GM10266 (cell line): ENCODE data around the gene JADE1.

Experiments used
- DNase-seq: peaks from one replicate; pipeline ENCODE4 v3.0.0; 2012; ENCODE audit errors: extremely low spot score
- TF ChIP-seq, protein P1 (sequence below): IDR thresholded peaks from 2 replicates; pipeline ENCODE4 v1.5.1; 2012; ENCODE audit warnings: mild to moderate bottlenecking, low read depth; ENCODE audit not compliant: control insufficient read depth, insufficient read depth; ENCODE audit errors: missing control alignments

JADE1 gene

DNA sequence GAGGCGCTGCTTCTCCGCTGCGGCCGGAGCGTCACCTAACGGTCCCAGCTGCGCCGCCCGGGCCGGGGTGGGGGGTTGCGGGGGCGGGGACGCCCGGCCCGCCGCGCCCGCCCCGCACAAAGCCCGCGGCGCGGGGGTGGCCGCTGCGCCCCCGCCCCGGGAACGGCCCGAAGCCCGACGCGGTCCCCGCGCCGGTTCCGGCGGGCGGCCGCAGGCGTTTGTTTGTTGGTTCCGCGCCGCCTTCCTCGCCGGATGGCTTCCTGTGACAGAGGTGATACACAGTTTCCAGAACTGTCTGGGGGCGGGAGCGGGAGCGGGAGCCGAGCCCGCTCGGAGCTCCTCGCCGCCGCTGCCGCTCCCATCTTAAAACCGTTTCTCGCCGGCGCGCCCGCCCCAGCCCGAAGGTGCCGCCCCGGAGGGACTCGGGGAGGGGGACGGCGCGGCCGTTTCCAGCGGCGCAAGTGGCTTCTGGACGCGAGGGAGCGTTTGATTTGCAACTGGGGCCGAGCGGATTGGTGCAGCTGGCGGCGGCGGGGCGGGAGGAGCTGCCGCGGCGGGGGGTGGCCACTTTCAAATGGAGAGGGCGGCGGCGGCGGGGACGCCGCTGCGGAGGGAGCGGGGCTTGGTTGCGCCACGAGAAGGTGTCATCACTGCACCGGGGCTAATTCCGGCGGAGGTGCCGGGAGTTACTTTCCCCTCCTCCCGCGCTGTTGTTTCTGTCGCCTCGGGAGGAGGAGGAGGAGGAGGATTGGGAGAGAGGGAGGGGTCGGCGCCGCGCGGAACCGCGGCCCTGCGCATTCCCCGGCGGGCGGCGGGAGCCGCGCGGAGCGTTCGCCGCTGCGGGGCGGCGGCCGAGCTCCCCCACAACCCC lies 2.3 kb downstream of the JADE1 start:
- peak; percentile 92 for DNase-seq
- TF ChIP-seq, protein P1, sequence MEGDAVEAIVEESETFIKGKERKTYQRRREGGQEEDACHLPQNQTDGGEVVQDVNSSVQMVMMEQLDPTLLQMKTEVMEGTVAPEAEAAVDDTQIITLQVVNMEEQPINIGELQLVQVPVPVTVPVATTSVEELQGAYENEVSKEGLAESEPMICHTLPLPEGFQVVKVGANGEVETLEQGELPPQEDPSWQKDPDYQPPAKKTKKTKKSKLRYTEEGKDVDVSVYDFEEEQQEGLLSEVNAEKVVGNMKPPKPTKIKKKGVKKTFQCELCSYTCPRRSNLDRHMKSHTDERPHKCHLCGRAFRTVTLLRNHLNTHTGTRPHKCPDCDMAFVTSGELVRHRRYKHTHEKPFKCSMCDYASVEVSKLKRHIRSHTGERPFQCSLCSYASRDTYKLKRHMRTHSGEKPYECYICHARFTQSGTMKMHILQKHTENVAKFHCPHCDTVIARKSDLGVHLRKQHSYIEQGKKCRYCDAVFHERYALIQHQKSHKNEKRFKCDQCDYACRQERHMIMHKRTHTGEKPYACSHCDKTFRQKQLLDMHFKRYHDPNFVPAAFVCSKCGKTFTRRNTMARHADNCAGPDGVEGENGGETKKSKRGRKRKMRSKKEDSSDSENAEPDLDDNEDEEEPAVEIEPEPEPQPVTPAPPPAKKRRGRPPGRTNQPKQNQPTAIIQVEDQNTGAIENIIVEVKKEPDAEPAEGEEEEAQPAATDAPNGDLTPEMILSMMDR = no peak

DNA sequence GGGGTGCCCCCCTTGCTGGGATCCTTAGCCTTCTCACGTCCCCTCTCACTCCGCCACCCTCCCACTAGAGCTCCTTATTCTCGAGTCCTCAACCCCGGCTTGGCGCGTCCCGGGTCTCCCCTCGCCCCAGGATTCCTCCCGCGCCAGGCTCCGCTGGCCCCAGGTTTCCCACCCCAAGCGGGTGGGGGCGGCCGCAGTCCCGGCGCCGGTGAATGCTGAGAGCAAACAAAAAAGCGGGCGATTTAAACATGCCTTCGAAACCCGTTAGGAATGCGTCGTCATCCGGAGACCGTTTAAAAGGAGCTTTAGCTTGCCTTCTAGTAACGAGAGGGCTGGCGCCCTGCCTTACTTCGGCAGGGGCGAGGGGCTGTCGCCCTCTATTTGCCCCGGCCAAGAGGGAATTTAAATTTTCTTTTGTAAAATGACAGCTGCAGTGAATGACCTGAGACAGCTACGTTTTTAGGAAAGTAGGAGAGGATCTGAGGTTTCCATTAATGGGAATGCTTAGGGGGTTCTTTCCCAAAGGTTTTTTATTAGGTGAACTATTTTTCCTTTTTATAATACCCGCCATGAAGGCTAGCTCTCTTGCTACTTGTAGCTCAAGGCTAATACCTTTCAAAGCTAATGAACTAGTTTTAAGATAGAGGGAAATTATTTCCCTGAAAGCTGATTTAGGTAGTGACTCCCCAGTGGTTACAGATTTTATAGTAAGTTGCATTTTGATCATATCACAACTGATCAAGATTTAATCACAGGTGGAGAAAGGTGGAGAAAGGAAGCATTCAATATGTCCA lies 3.1 kb downstream of the JADE1 start:
- no peak for DNase-seq
- TF ChIP-seq, protein P1 = no peak

DNA sequence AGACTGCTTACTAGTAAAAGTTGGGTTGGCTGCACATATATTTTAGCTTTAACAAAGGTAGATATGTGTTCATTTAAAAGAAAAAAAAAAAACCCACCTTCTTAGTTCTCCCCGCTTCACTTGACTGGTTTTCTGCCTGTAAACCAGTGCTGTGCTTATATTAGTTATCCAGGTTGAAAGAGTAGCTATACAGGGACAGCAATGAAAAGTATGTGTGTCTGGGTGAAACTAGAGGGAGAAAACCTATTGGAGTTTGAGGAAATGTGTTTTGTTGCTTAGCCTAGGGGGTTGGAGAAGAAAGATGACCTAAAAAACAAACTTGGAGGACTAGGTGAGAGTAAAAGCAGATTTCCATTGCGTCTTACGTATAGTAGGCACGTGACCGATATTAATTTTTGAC lies 4.5 kb downstream of the JADE1 start:
- DNase-seq = no peak
- TF ChIP-seq, protein P1 = no peak

DNA sequence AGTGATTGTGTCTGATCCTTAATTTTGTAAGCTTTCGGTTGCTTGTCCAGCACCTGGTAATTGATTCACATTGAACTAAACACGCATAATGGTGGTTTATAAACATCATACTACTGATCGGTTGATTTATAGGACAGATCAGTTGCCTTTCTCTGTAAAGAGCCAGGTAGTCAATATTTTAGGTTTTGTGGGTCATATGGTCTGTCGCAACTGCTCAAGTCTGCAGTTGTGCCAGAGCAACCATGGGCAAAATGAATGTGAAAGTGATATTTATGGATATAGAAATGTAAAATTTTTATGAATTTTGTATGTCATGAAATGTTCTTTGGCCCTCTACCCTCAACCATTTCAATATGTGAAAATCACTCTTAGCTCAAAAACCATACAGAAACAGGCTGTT lies 8.9 kb downstream of the JADE1 start:
- no peak for DNase-seq
- TF ChIP-seq, protein P1 = no peak

DNA sequence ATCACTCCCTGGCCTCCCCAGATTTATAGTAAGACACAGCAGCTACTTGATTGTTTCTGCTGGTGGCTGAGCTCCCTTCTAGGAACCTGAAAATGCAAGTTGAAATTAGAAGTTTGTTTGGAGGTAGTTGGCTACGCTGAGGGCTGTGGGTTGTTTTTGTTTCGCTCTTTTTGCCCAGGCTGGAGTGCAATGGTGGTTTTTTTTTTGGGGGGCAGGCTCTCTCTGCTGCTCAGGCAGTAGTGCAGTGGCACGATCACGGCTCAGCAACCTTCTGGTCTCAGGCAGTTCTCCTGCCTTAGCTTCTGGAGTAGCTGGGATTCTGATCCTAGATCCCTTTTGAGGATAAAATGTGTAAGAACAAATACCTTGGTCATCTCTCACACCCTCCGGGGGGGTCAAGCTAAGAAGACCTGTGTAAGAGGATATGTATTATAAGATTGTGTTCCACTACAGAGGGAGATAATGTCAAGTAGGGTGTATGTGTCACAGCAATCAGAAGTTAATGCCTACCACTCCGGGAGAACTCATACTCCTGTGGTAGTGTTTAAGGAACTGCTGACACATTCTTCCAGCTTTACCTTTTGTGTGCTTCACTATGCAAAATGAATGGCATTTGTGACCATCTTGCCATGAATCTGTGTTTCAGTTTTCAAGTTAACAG lies 9.7 kb downstream of the JADE1 start:
- TF ChIP-seq, protein P1 = no peak
- no peak for DNase-seq

DNA sequence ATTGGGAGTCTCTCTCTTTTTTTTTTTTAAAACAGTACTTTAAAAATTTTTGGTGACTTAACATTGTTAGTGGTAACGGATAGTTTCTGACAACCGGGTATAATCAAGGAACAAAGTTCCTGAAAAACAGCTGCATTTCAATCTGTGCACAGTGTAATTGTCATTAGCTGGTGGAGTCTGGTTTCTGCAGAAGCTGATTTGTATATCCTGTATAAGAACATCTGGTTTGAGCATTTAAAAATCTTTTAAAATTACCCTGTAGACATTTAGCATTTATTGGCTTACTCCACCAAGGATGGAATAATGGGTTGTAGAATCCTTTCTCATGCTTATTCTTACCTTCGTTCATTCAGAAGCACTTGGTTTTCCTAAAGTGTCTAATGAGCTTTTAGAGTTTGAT lies 11.2 kb downstream of the JADE1 start:
- TF ChIP-seq, protein P1 = no peak
- DNase-seq = no peak
